Middle frontal gyrus (tissue), 1 donor: ENCODE results near the gene ABCA13.

Experiments
- DNase-seq: peaks from one replicate; pipeline ENCODE4 v3.0.0-alpha.2; 2015; ENCODE audit warnings: low spot score; ENCODE audit errors: extremely low spot score

ABCA13 gene

DNA sequence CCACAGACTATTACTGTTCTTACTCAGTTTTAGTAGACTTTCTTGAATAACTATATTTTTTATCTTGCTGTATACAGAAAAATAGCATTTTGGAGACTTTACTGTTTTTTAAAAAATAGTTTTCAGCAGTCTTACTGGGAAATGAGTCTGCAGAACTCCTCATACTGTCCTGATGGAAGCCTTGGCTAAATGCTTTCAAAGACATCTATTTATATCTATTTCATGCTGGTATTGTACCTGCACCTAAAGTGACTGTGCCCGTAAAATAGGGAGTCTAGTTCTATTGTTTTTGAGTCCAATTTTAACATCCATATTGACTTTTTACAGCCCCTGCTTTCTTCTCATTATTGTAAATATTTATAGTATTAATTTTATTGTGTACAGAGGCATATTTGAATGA is 464.5 kb downstream of the ABCA13 start:
- no peak for DNase-seq

DNA sequence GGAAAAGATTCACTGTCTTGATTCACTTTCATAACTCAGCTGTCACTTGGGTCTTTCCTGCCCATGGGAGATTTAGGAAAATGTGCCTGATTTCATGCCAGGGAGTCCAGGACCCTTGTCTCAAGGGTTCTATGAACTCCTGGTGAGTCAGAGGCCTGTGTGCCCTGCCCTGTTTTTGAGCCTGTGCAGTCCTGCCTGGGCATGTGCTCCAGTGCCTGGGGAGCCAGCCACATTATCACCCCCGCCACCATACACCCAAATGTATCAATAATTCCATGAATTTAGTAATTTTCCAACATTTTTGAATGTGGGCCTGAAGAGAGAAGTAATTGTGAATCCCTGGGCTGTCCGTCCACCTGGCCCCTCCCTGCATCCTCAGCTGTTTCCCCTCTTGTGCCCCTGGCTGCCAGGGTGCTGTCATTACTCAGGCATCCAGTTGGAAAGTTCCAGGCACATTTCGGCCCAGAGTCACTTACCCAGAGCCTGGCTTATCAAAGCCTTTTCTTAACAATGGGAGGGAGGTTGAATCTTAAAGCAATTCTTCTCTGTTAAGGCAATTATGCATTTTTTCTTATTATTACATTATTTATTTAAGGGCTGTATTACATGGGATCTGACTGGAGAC is 465.2 kb downstream of the ABCA13 start:
- DNase-seq = no peak

GRCh38 chr7:48637382-48637781 is 466.1 kb downstream of the ABCA13 start:
- no peak for DNase-seq

- DNase-seq = no peak
These were observed 466.8 kb downstream of the ABCA13 start for GRCh38 chr7:48638041-48638440.

- DNase-seq = no peak
These were observed 472.3 kb downstream of the ABCA13 start for GRCh38 chr7:48643431-48644013.

- DNase-seq = no peak
These were observed 486.9 kb downstream of the ABCA13 start for GRCh38 chr7:48658138-48658537.

DNA sequence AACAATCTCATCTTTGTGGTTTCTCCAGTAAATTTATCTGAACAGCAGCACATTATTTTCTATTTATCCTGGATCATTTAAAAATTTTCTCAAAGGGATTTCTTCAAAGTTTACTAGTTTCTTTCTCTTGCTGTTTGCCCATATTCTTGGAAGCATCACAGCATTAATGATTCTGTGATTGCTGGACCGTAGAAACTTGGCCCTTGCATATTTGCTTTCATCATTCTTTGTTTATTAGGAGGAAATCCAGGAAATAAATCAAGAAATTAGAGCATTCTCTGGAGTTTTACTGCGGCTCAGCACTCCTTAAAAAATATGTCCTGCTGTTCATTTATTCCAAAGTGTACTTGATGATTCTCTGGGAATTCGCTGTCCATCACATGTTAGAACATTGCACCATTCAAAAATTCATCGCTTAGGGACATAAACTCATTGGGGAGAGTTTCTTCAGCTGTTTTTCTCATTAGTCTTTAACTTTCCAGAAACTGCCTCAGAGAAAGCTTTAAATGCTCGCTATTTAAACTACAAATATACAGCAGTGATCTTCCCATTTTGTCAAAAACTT is 489.1 kb downstream of the ABCA13 start:
- DNase-seq = no peak

DNA sequence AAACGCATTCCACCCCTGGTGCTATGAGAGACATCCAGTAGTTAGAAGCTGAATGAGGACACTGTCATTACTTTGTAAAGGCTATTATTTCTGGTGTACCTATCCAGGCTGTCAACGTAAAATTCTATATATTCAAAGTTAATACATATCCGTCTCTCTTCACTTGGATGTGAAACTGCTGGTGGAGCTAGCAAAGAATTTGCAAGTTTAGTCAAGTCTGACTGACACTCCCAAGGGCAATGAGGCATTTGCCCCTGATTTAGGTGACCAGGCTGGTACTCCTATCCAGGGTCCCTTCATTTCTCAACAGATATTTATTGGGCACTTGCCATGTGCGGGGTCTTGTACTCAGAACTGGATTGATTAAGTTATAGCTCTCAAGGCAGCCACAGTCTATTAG is 493.0 kb downstream of the ABCA13 start:
- no peak for DNase-seq

DNA sequence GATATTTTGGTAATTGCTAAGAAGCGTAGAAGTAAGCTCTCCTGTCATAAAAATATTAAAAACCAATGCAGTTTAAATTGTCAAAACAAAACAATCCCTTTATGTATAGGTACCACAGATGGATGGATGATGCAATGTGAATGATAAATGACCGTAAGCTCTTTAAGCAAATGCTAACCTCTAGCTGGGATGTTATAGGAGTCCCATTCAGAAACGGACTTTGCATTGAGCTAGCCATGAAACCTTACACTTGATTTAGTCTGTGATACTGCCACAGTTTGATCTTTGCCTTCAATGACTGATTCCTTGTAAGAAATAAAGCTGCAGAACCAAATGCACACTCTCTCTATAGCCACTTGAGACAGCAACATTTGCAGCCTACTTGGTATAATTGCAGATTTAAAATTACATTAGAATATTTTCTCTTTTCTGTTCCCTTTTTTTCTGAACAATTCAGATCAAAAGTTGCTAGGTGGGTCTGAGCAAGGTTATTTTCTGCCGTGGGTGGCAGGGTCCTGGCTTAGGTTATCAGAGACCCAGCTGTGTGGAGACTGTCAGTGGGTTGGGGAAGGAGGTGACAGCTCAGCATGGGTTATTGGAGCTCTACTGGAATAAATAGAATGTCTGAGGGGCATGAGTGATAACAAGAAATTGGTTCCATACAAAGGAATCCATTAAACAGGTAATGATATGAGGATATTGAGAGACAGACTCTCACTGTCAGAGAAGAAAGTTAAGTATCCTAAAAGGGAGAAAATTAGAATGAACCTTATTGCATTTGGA is 494.3 kb downstream of the ABCA13 start:
- DNase-seq = no peak

DNA sequence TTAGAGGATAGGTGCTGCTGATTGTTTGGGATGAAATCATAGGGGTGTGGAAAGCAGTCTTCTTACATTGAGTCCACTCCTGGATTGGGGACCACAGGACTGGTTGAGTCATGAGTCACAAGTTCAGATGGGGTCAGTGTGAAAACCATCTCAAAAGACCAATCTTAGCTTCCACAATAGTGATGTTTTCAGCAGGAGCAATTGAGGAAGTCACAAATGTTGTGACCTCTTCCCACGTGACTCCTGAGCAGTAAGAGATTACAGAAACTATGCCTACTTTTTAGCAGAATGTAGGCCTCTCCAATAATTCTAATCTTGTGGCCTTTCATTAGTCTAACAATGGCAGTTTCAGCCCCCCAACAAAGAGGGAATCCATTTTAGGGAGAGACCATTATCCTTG is 496.1 kb downstream of the ABCA13 start:
- DNase-seq = no peak

GRCh38 chr7:48671656-48672055 is 500.4 kb downstream of the ABCA13 start:
- DNase-seq = no peak

DNA sequence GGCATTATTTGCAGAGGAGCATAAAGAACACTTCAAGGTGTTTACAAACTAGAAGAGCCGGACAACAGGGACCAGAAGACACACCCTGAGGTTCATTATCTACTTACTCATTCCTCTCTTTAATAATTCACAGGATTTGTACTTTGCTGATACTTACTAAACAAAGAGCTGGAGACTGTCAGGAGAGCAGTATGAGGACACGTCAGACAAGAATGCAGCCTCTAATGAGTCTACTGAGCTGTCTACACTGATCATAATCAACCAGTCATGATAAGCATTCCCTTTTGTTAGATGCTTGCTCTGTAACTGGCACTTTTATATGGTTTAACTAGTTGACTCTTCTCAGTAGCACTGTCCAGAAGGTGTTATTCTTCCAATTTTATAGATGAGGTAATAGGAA is 509.7 kb downstream of the ABCA13 start:
- no peak for DNase-seq

- DNase-seq = no peak
These were observed 520.5 kb downstream of the ABCA13 start for GRCh38 chr7:48691788-48692187.
